Lung (tissue), 12 donors: ENCODE measurements around the gene DUSP6. TPM values are rescaled to one million over a fixed set of nuclear protein-coding genes. Genes with fewer than 3 reads are reported as not detected.
"Not testable (repeated sequence)": the region's sequence is repeated elsewhere in the genome, so short reads cannot be mapped to it uniquely, and the experiment has no call there.

Experiments
- ATAC-seq: fragments of 200-7000 bp; cut with Tn5 transposase; one replicate; pipeline ENCODE4 v1.9.1; 2020; ENCODE audit warnings: moderate number of reproducible peaks; ENCODE audit not compliant: insufficient read depth, low FRiP score
- DNase-seq, 3 donors: peaks; one replicate each; pipeline ENCODE4 v3.0.0-alpha.2; 2013 to 2017
- H3K27ac ChIP-seq, 2 donors: one replicate each; pipeline ENCODE4 v1.5.1; 2013; ENCODE audit warnings: mild to moderate bottlenecking in 2 of 2, moderate library complexity in 2 of 2, control low read depth in 1 of 2, inconsistent platforms in 1 of 2, low read depth in 1 of 2, low read length in 1 of 2
- H3K27me3 ChIP-seq, 3 donors: one replicate each; pipeline ENCODE4 v1.5.1; 2013; ENCODE audit warnings: low read length in 2 of 3; ENCODE audit not compliant: control insufficient read depth in 3 of 3, insufficient read depth in 3 of 3
- H3K36me3 ChIP-seq, 4 donors: one replicate each; pipeline ENCODE4 v1.5.1; 2013; ENCODE audit warnings: low read length in 4 of 4, mild to moderate bottlenecking in 1 of 4, moderate library complexity in 1 of 4; ENCODE audit not compliant: control insufficient read depth in 4 of 4, insufficient read depth in 4 of 4
- H3K4me1 ChIP-seq, 5 donors: one replicate each; pipeline ENCODE4 v1.5.1; 2013; ENCODE audit warnings: low read length in 5 of 5, mild to moderate bottlenecking in 2 of 5, moderate library complexity in 1 of 5; ENCODE audit not compliant: control insufficient read depth in 5 of 5, insufficient read depth in 5 of 5
- H3K4me3 ChIP-seq: one replicate; pipeline ENCODE4 v1.5.1; 2013; ENCODE audit warnings: mild to moderate bottlenecking, control low read depth, moderate library complexity
- H3K9ac ChIP-seq, 2 donors: one replicate each; pipeline ENCODE4 v1.5.1; 2013; ENCODE audit warnings: low read length in 2 of 2, control low read depth in 1 of 2; ENCODE audit not compliant: insufficient read depth in 1 of 2
- H3K9me3 ChIP-seq, 4 donors: one replicate each; pipeline ENCODE4 v1.5.1; 2013; ENCODE audit warnings: low read length in 3 of 4, mild to moderate bottlenecking in 1 of 4, moderate library complexity in 1 of 4; ENCODE audit not compliant: control insufficient read depth in 4 of 4, insufficient read depth in 3 of 4
- CTCF ChIP-seq: IDR thresholded peaks from 2 replicates; pipeline ENCODE4 v1.5.1; 2012; ENCODE audit warnings: mild to moderate bottlenecking; ENCODE audit errors: control extremely low read depth, extremely low read depth
- WGBS, 2 donors: extraction: QIAGEN DNeasy Blood & Tissue Kit; methylation state at CpG; one replicate each; pipeline ENCODE4 v1.1.7; 2013; 5-methylcytosine and 5-hydroxymethylcytosine counted together
- polyA plus RNA-seq, 2 donors: library from polyadenylated mRNA; stranded (reverse); fragments of 200-250 nt; gene quantifications; one replicate each; pipeline ENCODE4 v1.2.1, GENCODE V29; 2013
- total RNA-seq, 2 donors: library from RNA; depleted of rRNA in 1 of 2; stranded (reverse); fragments of >200 nt in 1 of 2; gene quantifications; one replicate each; pipeline ENCODE4 v1.2.1, GENCODE V29; 2014 to 2021
- donor health status: control.
- donor health status: control.
- donor health status: Bipolar disorder and iron deficiency.
- donor health status: healthy.
- donor health status: DM: yes; HTN: yes; CAD: no.

Gene DUSP6
- total and polyA plus RNA-seq, 4 donors: 37.8 to 187 (median 155) TPM

DNA sequence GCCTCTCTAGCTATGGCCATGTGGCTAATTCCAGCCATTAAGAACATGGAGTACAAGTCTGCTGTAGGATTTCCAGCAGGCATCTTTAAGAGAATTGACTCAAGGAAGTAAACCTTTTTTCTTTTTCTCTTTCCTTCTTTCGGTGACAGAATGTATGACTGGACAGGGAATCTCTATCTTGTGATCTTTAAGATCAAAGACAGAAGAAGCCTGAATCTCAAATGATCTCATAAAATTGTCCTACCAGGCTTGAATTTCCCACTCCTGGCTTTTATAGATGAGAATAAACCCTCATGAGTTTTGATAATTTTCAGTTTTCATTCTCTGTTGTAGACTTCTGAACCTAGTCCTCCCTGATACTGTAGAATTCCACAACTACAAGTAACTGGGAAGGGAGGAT, 11.4 kb downstream of the DUSP6 start:
- peaks cover 0 to 9% (median 5%) of the 10 kb centered on the region in 5 donors for H3K4me1 ChIP-seq
- no peaks in the 10 kb centered on the region for H3K27me3 ChIP-seq
- H3K4me3 ChIP-seq: no peak overlapping the region
- no peak for TF ChIP-seq CTCF
- no peaks in the 10 kb centered on the region for H3K36me3 ChIP-seq
- DNase-seq (no peak), ATAC-seq (no peak)
- H3K9ac ChIP-seq: no peak overlapping the region
- no peak overlapping the region for H3K27ac ChIP-seq
- 72 to 79% methylated on average over 1 of the region's 1 CpG for WGBS, 2 donors
- no peaks in the 10 kb centered on the region for H3K9me3 ChIP-seq

- Histone ChIP-seq H3K4me3 (no peak overlapping the region), H3K27me3 (no peaks in the 10 kb centered on the region), H3K9me3 (no peaks in the 10 kb centered on the region), H3K4me1 (peaks cover 0 to 6% (median 5%) of the 10 kb centered on the region in 5 donors), H3K36me3 (no peaks in the 10 kb centered on the region), H3K27ac (peak overlapping the region in 1 of 2 donors; percentile 39), H3K9ac (no peak overlapping the region)
- TF ChIP-seq CTCF: no peak
- peak in 2 of 3 donors; percentile 33 to 73 for DNase-seq
- 79 to 80% methylated on average over 10 of the region's 10 CpGs for WGBS, 2 donors
- ATAC-seq: no peak
Observed at GRCh38 chr12:89339526-89339925, 12.8 kb downstream of the DUSP6 start.

DNA sequence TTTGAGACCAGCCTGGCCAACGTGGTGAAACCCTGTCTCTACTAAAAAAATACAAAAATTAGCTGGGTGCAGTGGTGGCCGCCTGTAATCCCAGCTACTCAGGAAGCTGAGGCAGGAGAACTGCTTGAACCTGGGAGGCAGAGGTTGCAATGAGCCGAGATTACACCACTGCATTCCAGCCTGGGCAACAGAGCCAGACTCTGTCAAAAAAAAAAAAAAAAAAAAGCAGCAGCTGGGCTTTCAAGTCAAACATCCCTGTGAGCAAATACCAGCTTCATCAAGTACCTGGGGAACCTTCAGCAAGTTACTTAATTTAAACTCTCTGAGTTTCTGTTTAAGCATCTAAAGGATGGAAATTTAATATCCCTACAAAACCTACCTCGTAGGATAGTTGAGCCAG, 15.2 kb downstream of the DUSP6 start:
- ATAC-seq, H3K4me3 ChIP-seq, H3K9ac ChIP-seq, H3K27me3 ChIP-seq, H3K27ac ChIP-seq, DNase-seq, H3K9me3 ChIP-seq, H3K36me3 ChIP-seq, H3K4me1 ChIP-seq: not testable (repeated sequence)
- 65 to 75% methylated on average over 4 of the region's 4 CpGs for WGBS, 2 donors

GRCh38 chr12:89335452-89336244, 16.7 kb downstream of the DUSP6 start:
- Histone ChIP-seq H3K27ac (no peak overlapping the region), H3K4me1 (peaks cover 4 to 9% (median 6%) of the 10 kb centered on the region in 5 donors), H3K9me3 (no peaks in the 10 kb centered on the region), H3K27me3 (no peaks in the 10 kb centered on the region), H3K4me3 (no peak overlapping the region), H3K9ac (no peak overlapping the region), H3K36me3 (no peaks in the 10 kb centered on the region)
- TF ChIP-seq CTCF: no peak
- WGBS, 2 donors: 59 to 78% methylated on average over 5 of the region's 5 CpGs
- ATAC-seq (no peak), DNase-seq (no peak)
